Measurements from ENCODE around the gene NGB.

NGB gene

DNA sequence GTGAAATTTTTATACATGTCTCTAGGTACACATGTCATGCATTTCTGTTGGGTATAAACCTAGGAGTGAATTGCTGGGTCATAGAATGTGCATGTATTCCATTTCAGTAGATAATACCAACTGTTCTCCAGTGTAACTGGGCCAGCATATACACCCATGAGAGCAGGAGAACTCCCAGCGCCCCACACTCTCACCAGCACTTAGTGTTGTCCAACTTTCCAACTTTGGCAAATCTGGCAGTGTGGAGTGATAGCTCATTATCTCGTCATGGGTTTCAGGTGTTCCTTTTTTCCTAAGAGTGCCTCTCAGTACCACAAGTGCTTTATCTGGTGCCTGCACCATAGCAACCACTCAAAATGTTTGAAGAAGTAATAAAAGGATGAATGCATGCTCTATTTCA is 40.1 kb downstream of the NGB start:
- H4K20me1 ChIP-seq (ENCODE audit: insufficient read depth, low read length, poor library complexity, severe bottlenecking) = no peaks in the 10 kb centered on the region
- TF ChIP-seq, protein P1, sequence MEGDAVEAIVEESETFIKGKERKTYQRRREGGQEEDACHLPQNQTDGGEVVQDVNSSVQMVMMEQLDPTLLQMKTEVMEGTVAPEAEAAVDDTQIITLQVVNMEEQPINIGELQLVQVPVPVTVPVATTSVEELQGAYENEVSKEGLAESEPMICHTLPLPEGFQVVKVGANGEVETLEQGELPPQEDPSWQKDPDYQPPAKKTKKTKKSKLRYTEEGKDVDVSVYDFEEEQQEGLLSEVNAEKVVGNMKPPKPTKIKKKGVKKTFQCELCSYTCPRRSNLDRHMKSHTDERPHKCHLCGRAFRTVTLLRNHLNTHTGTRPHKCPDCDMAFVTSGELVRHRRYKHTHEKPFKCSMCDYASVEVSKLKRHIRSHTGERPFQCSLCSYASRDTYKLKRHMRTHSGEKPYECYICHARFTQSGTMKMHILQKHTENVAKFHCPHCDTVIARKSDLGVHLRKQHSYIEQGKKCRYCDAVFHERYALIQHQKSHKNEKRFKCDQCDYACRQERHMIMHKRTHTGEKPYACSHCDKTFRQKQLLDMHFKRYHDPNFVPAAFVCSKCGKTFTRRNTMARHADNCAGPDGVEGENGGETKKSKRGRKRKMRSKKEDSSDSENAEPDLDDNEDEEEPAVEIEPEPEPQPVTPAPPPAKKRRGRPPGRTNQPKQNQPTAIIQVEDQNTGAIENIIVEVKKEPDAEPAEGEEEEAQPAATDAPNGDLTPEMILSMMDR (conservative IDR thresholded peaks at IDR 0.05; ENCODE audit: low read length) = no peak
- H3K4me2 ChIP-seq (ENCODE audit: low read depth, low read length, poor library complexity, severe bottlenecking) = no peak overlapping the region
- no peaks in the 10 kb centered on the region for H3K4me1 ChIP-seq (ENCODE audit: insufficient read depth, low read length, poor library complexity, severe bottlenecking)
- H3K79me2 ChIP-seq (ENCODE audit: insufficient read depth, low read length) = no peaks in the 10 kb centered on the region
- H3K36me3 ChIP-seq (ENCODE audit: insufficient read depth, low read length) = no peaks in the 10 kb centered on the region
- H3K27me3 ChIP-seq (ENCODE audit: insufficient read depth, low read length, poor library complexity, severe bottlenecking) = no peaks in the 10 kb centered on the region
- H2AFZ ChIP-seq (ENCODE audit: low read length) = no peak overlapping the region
- H3K9me3 ChIP-seq (ENCODE audit: insufficient read depth, low read depth, low read length) = no peaks in the 10 kb centered on the region
- no peaks in the 10 kb centered on the region for H3F3A ChIP-seq (ENCODE audit: low read depth)
- no peaks in the 10 kb centered on the region for H3K9me2 ChIP-seq (replicated peaks; ENCODE audit: low read depth, low read length)
- no peak overlapping the region for H3K9ac ChIP-seq (ENCODE audit: low read depth, low read length, poor library complexity, severe bottlenecking)
- H3K4me3 ChIP-seq (ENCODE audit: low read length, poor library complexity, severe bottlenecking) = no peak overlapping the region

DNA sequence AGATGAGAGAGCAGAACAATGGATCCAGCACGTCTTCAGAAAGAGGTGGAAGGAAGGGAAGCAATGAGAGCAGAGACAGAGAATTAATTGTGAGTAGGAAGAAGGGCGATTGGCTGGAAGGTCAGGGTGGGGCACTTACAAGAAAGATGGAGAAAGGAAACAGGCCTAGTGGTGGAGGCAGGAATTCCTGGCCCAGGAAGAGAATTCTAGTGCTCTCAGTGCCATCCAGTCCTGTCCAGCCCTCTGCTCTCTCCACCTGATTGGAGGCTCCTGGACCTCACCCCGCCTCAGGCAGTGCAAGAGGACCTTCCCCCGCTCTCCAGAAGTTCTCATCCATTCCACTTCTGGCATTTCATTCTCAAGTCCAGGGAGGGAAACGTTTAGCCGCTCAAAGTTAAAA is 43.0 kb downstream of the NGB start:
- no peak for TF ChIP-seq EZH2phosphoT487 (IDR thresholded peaks at IDR 0.05; ENCODE audit: borderline replicate concordance)
- TF ChIP-seq, protein P1 (conservative IDR thresholded peaks at IDR 0.05; ENCODE audit: low read length) = no peak
- no peaks in the 10 kb centered on the region for H3K79me2 ChIP-seq (ENCODE audit: insufficient read depth, low read length)
- H3K36me3 ChIP-seq (ENCODE audit: insufficient read depth, low read length) = no peaks in the 10 kb centered on the region
- H3K9me3 ChIP-seq (ENCODE audit: insufficient read depth, low read depth, low read length) = no peaks in the 10 kb centered on the region
- no peak overlapping the region for H3K4me3 ChIP-seq (ENCODE audit: low read length, poor library complexity, severe bottlenecking)
- H3K27me3 ChIP-seq (ENCODE audit: insufficient read depth, low read length, poor library complexity, severe bottlenecking) = no peaks in the 10 kb centered on the region
- no peak overlapping the region for H3K4me2 ChIP-seq (ENCODE audit: low read depth, low read length, poor library complexity, severe bottlenecking)
- no peak overlapping the region for H3K9ac ChIP-seq (ENCODE audit: low read depth, low read length, poor library complexity, severe bottlenecking)
- no peaks in the 10 kb centered on the region for H3F3A ChIP-seq (ENCODE audit: low read depth)
- H4K20me1 ChIP-seq (ENCODE audit: insufficient read depth, low read length, poor library complexity, severe bottlenecking) = no peaks in the 10 kb centered on the region
- no peaks in the 10 kb centered on the region for H3K4me1 ChIP-seq (ENCODE audit: insufficient read depth, low read length, poor library complexity, severe bottlenecking)
- H2AFZ ChIP-seq (ENCODE audit: low read length) = no peak overlapping the region
- no peaks in the 10 kb centered on the region for H3K9me2 ChIP-seq (replicated peaks; ENCODE audit: low read depth, low read length)

DNA sequence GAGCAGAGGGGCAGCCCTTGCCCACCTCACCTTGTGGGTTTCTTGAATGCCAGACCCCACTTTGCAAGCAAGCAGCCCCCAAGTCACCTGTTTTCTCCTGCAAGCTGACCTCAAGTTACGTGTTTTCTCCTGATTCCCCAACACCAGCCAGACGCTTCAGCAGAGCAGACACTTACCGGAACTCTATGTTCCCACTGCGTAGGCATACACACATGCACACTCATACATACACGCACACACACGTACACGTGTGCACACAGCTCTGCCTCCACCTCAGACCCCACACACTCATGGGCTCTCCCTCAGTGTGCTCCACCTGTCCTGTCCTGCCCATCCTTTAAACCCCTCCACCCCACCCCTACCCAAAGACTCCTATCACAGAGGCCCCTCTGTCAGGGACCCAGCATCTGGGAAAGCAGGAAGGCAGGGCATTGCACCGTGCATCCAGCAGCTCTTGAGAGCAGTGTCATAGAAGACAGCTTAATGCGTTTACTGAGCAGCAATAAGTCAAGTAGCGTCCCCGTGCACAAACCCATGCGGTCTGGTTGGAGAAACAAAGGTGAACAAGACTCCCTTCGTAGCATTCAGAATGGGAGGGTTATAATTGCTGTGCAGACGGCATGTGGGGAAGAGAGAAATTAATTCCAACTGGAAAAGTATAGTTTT is 45.0 kb downstream of the NGB start:
- H2AFZ ChIP-seq (ENCODE audit: low read length) = no peak overlapping the region
- H3K4me2 ChIP-seq (ENCODE audit: low read depth, low read length, poor library complexity, severe bottlenecking) = no peak overlapping the region
- H3K79me2 ChIP-seq (ENCODE audit: insufficient read depth, low read length) = no peaks in the 10 kb centered on the region
- no peaks in the 10 kb centered on the region for H3K9me2 ChIP-seq (replicated peaks; ENCODE audit: low read depth, low read length)
- H3K4me1 ChIP-seq (ENCODE audit: insufficient read depth, low read length, poor library complexity, severe bottlenecking) = no peaks in the 10 kb centered on the region
- H3F3A ChIP-seq (ENCODE audit: low read depth) = no peaks in the 10 kb centered on the region
- no peaks in the 10 kb centered on the region for H3K36me3 ChIP-seq (ENCODE audit: insufficient read depth, low read length)
- no peak overlapping the region for H3K4me3 ChIP-seq (ENCODE audit: low read length, poor library complexity, severe bottlenecking)
- no peak overlapping the region for H3K9ac ChIP-seq (ENCODE audit: low read depth, low read length, poor library complexity, severe bottlenecking)
- H4K20me1 ChIP-seq (ENCODE audit: insufficient read depth, low read length, poor library complexity, severe bottlenecking) = no peaks in the 10 kb centered on the region
- H3K9me3 ChIP-seq (ENCODE audit: insufficient read depth, low read depth, low read length) = no peaks in the 10 kb centered on the region
- no peak for TF ChIP-seq EZH2phosphoT487 (IDR thresholded peaks at IDR 0.05; ENCODE audit: borderline replicate concordance)
- TF ChIP-seq, protein P1 (conservative IDR thresholded peaks at IDR 0.05; ENCODE audit: low read length) = no peak
- H3K27me3 ChIP-seq (ENCODE audit: insufficient read depth, low read length, poor library complexity, severe bottlenecking) = no peaks in the 10 kb centered on the region

Data from Loucy (cell line).